HG03280 (cell line): ENCODE data around the gene IQSEC2.

ENCODE experiments used
- ATAC-seq: cut with Tn5 transposase; IDR thresholded peaks from one replicate; pipeline ENCODE4 v1.9.1; 2021; ENCODE audit warnings: mild to moderate bottlenecking, moderate library complexity; ENCODE audit not compliant: unreplicated experiment

IQSEC2 gene

GRCh38 chrX:53249408-53250042 lies 31.9 kb downstream of the IQSEC2 start:
- no peak for ATAC-seq

GRCh38 chrX:53247928-53248327 lies 33.5 kb downstream of the IQSEC2 start:
- no peak for ATAC-seq

- no peak for ATAC-seq
Observed at GRCh38 chrX:53246231-53246630, 35.2 kb downstream of the IQSEC2 start.

- ATAC-seq, result no peak
Observed at GRCh38 chrX:53244610-53245009, 36.8 kb downstream of the IQSEC2 start.

- no peak for ATAC-seq
Observed at GRCh38 chrX:53242310-53242709, 39.1 kb downstream of the IQSEC2 start.

GRCh38 chrX:53241558-53241957 lies 39.8 kb downstream of the IQSEC2 start:
- ATAC-seq, result no peak

- no peak for ATAC-seq
Observed at GRCh38 chrX:53239474-53239873, 41.9 kb downstream of the IQSEC2 start.

- no peak for ATAC-seq
Observed at GRCh38 chrX:53237056-53237455, 44.3 kb downstream of the IQSEC2 start.

- ATAC-seq, result no peak
Observed at GRCh38 chrX:53236025-53236679, 45.2 kb downstream of the IQSEC2 start.

- ATAC-seq, result no peak
Observed at GRCh38 chrX:53235566-53235965, 45.8 kb downstream of the IQSEC2 start.

- ATAC-seq, result no peak
Observed at GRCh38 chrX:53234484-53234883, 46.9 kb downstream of the IQSEC2 start.

- no peak for ATAC-seq
Observed at GRCh38 chrX:53233536-53233935, 47.8 kb downstream of the IQSEC2 start.

- ATAC-seq, result no peak
Observed at GRCh38 chrX:53230116-53230515, 51.3 kb downstream of the IQSEC2 start.

- no peak for ATAC-seq
Observed at GRCh38 chrX:53227224-53227765, 54.1 kb downstream of the IQSEC2 start.

GRCh38 chrX:53224860-53225797 lies 56.3 kb downstream of the IQSEC2 start, which contains the start of gene KDM5C:
TSS of gene KDM5C (minus strand) at chrX:53225207. CDS start at chrX:53224889, 318 bp downstream.
- ATAC-seq, result peak; percentile 79

- ATAC-seq, result no peak
Observed at GRCh38 chrX:53223955-53224859, 57.2 kb downstream of the IQSEC2 start.

- ATAC-seq, result no peak
Observed at GRCh38 chrX:53223068-53223693, 58.2 kb downstream of the IQSEC2 start.
